Measurements from ENCODE around the gene ANK3.

ANK3 gene

GRCh38 chr10:60316029-60316428 lies 73.6 kb downstream of the ANK3 start:
- peaks cover 0 to 4% of the 10 kb centered on the region in 2 donors for H3K4me1 ChIP-seq (ENCODE audit: control insufficient read depth in 1 of 2, insufficient read depth in 2 of 2, low read length in 2 of 2)
- no peaks in the 10 kb centered on the region for H3K36me3 ChIP-seq (ENCODE audit: control insufficient read depth in 1 of 2, insufficient read depth in 2 of 2, low read length in 2 of 2)
- no peaks in the 10 kb centered on the region for H3K9me3 ChIP-seq (ENCODE audit: control insufficient read depth in 1 of 2, low read length in 2 of 2)
- no peak overlapping the region for H3K27ac ChIP-seq (ENCODE audit: low read length)
- H3K27me3 ChIP-seq (ENCODE audit: low read depth, low read length), result no peaks in the 10 kb centered on the region
- H3K4me3 ChIP-seq (ENCODE audit: low read depth in 1 of 2, low read length in 2 of 2), result no peak overlapping the region

- no peak overlapping the region for H3K27ac ChIP-seq (ENCODE audit: low read length)
- no peaks in the 10 kb centered on the region for H3K36me3 ChIP-seq (ENCODE audit: control insufficient read depth in 1 of 2, insufficient read depth in 2 of 2, low read length in 2 of 2)
- no peaks in the 10 kb centered on the region for H3K27me3 ChIP-seq (ENCODE audit: low read depth, low read length)
- H3K9me3 ChIP-seq (ENCODE audit: control insufficient read depth in 1 of 2, low read length in 2 of 2), result no peaks in the 10 kb centered on the region
- no peak overlapping the region for H3K4me3 ChIP-seq (ENCODE audit: low read depth in 1 of 2, low read length in 2 of 2)
- H3K4me1 ChIP-seq (ENCODE audit: control insufficient read depth in 1 of 2, insufficient read depth in 2 of 2, low read length in 2 of 2), result peaks cover 0 to 4% of the 10 kb centered on the region in 2 donors
These were observed 74.4 kb downstream of the ANK3 start for GRCh38 chr10:60315311-60315710.

GRCh38 chr10:60314069-60314940 lies 75.4 kb downstream of the ANK3 start:
- H3K27me3 ChIP-seq (ENCODE audit: low read depth, low read length), result no peaks in the 10 kb centered on the region
- H3K9me3 ChIP-seq (ENCODE audit: control insufficient read depth in 1 of 2, low read length in 2 of 2), result no peaks in the 10 kb centered on the region
- no peak overlapping the region for H3K27ac ChIP-seq (ENCODE audit: low read length)
- H3K36me3 ChIP-seq (ENCODE audit: control insufficient read depth in 1 of 2, insufficient read depth in 2 of 2, low read length in 2 of 2), result no peaks in the 10 kb centered on the region
- no peak overlapping the region for H3K4me3 ChIP-seq (ENCODE audit: low read depth in 1 of 2, low read length in 2 of 2)
- peaks cover 0 to 4% of the 10 kb centered on the region in 2 donors for H3K4me1 ChIP-seq (ENCODE audit: control insufficient read depth in 1 of 2, insufficient read depth in 2 of 2, low read length in 2 of 2)

GRCh38 chr10:60313589-60313952 lies 76.1 kb downstream of the ANK3 start:
- H3K9me3 ChIP-seq (ENCODE audit: control insufficient read depth in 1 of 2, low read length in 2 of 2), result no peaks in the 10 kb centered on the region
- H3K27ac ChIP-seq (ENCODE audit: low read length), result no peak overlapping the region
- H3K4me1 ChIP-seq (ENCODE audit: control insufficient read depth in 1 of 2, insufficient read depth in 2 of 2, low read length in 2 of 2), result peaks cover 0 to 4% of the 10 kb centered on the region in 2 donors
- no peaks in the 10 kb centered on the region for H3K36me3 ChIP-seq (ENCODE audit: control insufficient read depth in 1 of 2, insufficient read depth in 2 of 2, low read length in 2 of 2)
- H3K4me3 ChIP-seq (ENCODE audit: low read depth in 1 of 2, low read length in 2 of 2), result no peak overlapping the region
- H3K27me3 ChIP-seq (ENCODE audit: low read depth, low read length), result no peaks in the 10 kb centered on the region

- H3K9me3 ChIP-seq (ENCODE audit: control insufficient read depth in 1 of 2, low read length in 2 of 2), result no peaks in the 10 kb centered on the region
- H3K4me1 ChIP-seq (ENCODE audit: control insufficient read depth in 1 of 2, insufficient read depth in 2 of 2, low read length in 2 of 2), result peaks cover 0 to 4% of the 10 kb centered on the region in 2 donors
- H3K36me3 ChIP-seq (ENCODE audit: control insufficient read depth in 1 of 2, insufficient read depth in 2 of 2, low read length in 2 of 2), result no peaks in the 10 kb centered on the region
- H3K27me3 ChIP-seq (ENCODE audit: low read depth, low read length), result no peaks in the 10 kb centered on the region
- no peak overlapping the region for H3K27ac ChIP-seq (ENCODE audit: low read length)
- H3K4me3 ChIP-seq (ENCODE audit: low read depth in 1 of 2, low read length in 2 of 2), result no peak overlapping the region
These were observed 76.7 kb downstream of the ANK3 start for GRCh38 chr10:60312818-60313588.

GRCh38 chr10:60311821-60312220 lies 77.9 kb downstream of the ANK3 start:
- H3K9me3 ChIP-seq (ENCODE audit: control insufficient read depth in 1 of 2, low read length in 2 of 2), result no peaks in the 10 kb centered on the region
- H3K4me1 ChIP-seq (ENCODE audit: control insufficient read depth in 1 of 2, insufficient read depth in 2 of 2, low read length in 2 of 2), result peaks cover 0 to 4% of the 10 kb centered on the region in 2 donors
- no peak overlapping the region for H3K4me3 ChIP-seq (ENCODE audit: low read depth in 1 of 2, low read length in 2 of 2)
- H3K27ac ChIP-seq (ENCODE audit: low read length), result no peak overlapping the region
- H3K27me3 ChIP-seq (ENCODE audit: low read depth, low read length), result no peaks in the 10 kb centered on the region
- no peaks in the 10 kb centered on the region for H3K36me3 ChIP-seq (ENCODE audit: control insufficient read depth in 1 of 2, insufficient read depth in 2 of 2, low read length in 2 of 2)

- Histone ChIP-seq H3K9me3 (ENCODE audit: control insufficient read depth in 1 of 2, low read length in 2 of 2) (no peaks in the 10 kb centered on the region), H3K36me3 (ENCODE audit: control insufficient read depth in 1 of 2, insufficient read depth in 2 of 2, low read length in 2 of 2) (no peaks in the 10 kb centered on the region), H3K4me3 (ENCODE audit: low read depth in 1 of 2, low read length in 2 of 2) (no peak overlapping the region), H3K4me1 (ENCODE audit: control insufficient read depth in 1 of 2, insufficient read depth in 2 of 2, low read length in 2 of 2) (peaks cover 0 to 4% of the 10 kb centered on the region in 2 donors), H3K27me3 (ENCODE audit: low read depth, low read length) (no peaks in the 10 kb centered on the region), H3K27ac (ENCODE audit: low read length) (no peak overlapping the region)
These were observed 78.9 kb downstream of the ANK3 start for GRCh38 chr10:60310740-60311139.

GRCh38 chr10:60309891-60310290 lies 79.8 kb downstream of the ANK3 start:
- Histone ChIP-seq H3K4me1 (ENCODE audit: control insufficient read depth in 1 of 2, insufficient read depth in 2 of 2, low read length in 2 of 2) (peaks cover 0 to 2% of the 10 kb centered on the region in 2 donors), H3K27ac (ENCODE audit: low read length) (no peak overlapping the region), H3K9me3 (ENCODE audit: control insufficient read depth in 1 of 2, low read length in 2 of 2) (no peaks in the 10 kb centered on the region), H3K27me3 (ENCODE audit: low read depth, low read length) (no peaks in the 10 kb centered on the region), H3K4me3 (ENCODE audit: low read depth in 1 of 2, low read length in 2 of 2) (no peak overlapping the region), H3K36me3 (ENCODE audit: control insufficient read depth in 1 of 2, insufficient read depth in 2 of 2, low read length in 2 of 2) (no peaks in the 10 kb centered on the region)

- Histone ChIP-seq H3K27ac (ENCODE audit: low read length) (no peak overlapping the region), H3K36me3 (ENCODE audit: control insufficient read depth in 1 of 2, insufficient read depth in 2 of 2, low read length in 2 of 2) (no peaks in the 10 kb centered on the region), H3K4me3 (ENCODE audit: low read depth in 1 of 2, low read length in 2 of 2) (no peak overlapping the region), H3K27me3 (ENCODE audit: low read depth, low read length) (no peaks in the 10 kb centered on the region), H3K9me3 (ENCODE audit: control insufficient read depth in 1 of 2, low read length in 2 of 2) (no peaks in the 10 kb centered on the region), H3K4me1 (ENCODE audit: control insufficient read depth in 1 of 2, insufficient read depth in 2 of 2, low read length in 2 of 2) (no peaks in the 10 kb centered on the region)
These were observed 80.3 kb downstream of the ANK3 start for GRCh38 chr10:60309371-60309770.

GRCh38 chr10:60305380-60305892 lies 84.2 kb downstream of the ANK3 start:
- no peaks in the 10 kb centered on the region for H3K36me3 ChIP-seq (ENCODE audit: control insufficient read depth in 1 of 2, insufficient read depth in 2 of 2, low read length in 2 of 2)
- H3K27me3 ChIP-seq (ENCODE audit: low read depth, low read length), result no peaks in the 10 kb centered on the region
- no peak overlapping the region for H3K27ac ChIP-seq (ENCODE audit: low read length)
- H3K4me3 ChIP-seq (ENCODE audit: low read depth in 1 of 2, low read length in 2 of 2), result no peak overlapping the region
- H3K9me3 ChIP-seq (ENCODE audit: control insufficient read depth in 1 of 2, low read length in 2 of 2), result no peaks in the 10 kb centered on the region
- H3K4me1 ChIP-seq (ENCODE audit: control insufficient read depth in 1 of 2, insufficient read depth in 2 of 2, low read length in 2 of 2), result no peaks in the 10 kb centered on the region

- no peak overlapping the region for H3K27ac ChIP-seq (ENCODE audit: low read length)
- H3K27me3 ChIP-seq (ENCODE audit: low read depth, low read length), result no peaks in the 10 kb centered on the region
- no peaks in the 10 kb centered on the region for H3K4me1 ChIP-seq (ENCODE audit: control insufficient read depth in 1 of 2, insufficient read depth in 2 of 2, low read length in 2 of 2)
- H3K36me3 ChIP-seq (ENCODE audit: control insufficient read depth in 1 of 2, insufficient read depth in 2 of 2, low read length in 2 of 2), result no peaks in the 10 kb centered on the region
- H3K4me3 ChIP-seq (ENCODE audit: low read depth in 1 of 2, low read length in 2 of 2), result no peak overlapping the region
- H3K9me3 ChIP-seq (ENCODE audit: control insufficient read depth in 1 of 2, low read length in 2 of 2), result no peaks in the 10 kb centered on the region
These were observed 84.8 kb downstream of the ANK3 start for GRCh38 chr10:60304829-60305379.

All from muscle layer of duodenum (tissue), 2 donors.